IPS-15b (cell line): Measurements from ENCODE around the gene OR13F1.

Source experiments
- H3K27me3 ChIP-seq: one replicate; pipeline ENCODE4 v1.6.1; 2013; ENCODE audit warnings: low read length; ENCODE audit not compliant: control insufficient read depth, insufficient read depth
- H3K36me3 ChIP-seq: one replicate; pipeline ENCODE4 v1.6.1; 2013; ENCODE audit warnings: low read length; ENCODE audit not compliant: control insufficient read depth, insufficient read depth
- H3K4me1 ChIP-seq: one replicate; pipeline ENCODE4 v1.6.1; 2013; ENCODE audit warnings: mild to moderate bottlenecking, low read length; ENCODE audit not compliant: control insufficient read depth, insufficient read depth
- H3K4me3 ChIP-seq: one replicate; pipeline ENCODE4 v1.5.1; 2013; ENCODE audit warnings: low read depth, low read length
- H3K9ac ChIP-seq: one replicate; pipeline ENCODE4 v1.6.1; 2013; ENCODE audit warnings: low read depth, mild to moderate bottlenecking, low read length
- H3K9me3 ChIP-seq: one replicate; pipeline ENCODE4 v1.6.1; 2013; ENCODE audit warnings: mild to moderate bottlenecking, low read length; ENCODE audit not compliant: control insufficient read depth, insufficient read depth

OR13F1 gene

DNA sequence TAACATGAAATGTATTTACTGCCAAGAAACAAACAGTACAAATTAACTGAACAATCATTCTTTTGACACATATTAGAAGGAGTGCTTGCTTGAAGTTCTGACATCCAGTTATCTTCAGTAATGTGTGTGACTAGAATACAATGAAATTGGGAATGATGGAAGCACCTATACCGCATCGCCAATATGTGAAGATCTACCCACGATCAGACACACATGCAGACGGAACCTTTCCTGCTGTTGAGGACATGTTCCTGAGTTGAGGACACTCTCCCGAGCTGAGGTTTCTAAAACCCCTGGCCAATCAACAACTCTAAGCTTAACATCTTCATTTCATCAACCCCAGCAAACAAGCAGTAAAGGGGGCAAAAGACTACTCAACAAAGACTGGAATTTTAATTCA is 32.7 kb downstream of the OR13F1 start, which contains the start of gene OR13C3:
Gene OR13C3 (minus strand): TSS at position 101 of the 400 bp plus-strand sequence. CDS start 133 bp downstream, outside the sequence.
- Histone ChIP-seq H3K4me1 (no peaks in the 10 kb centered on the region), H3K4me3 (no peak within 1 kb of the TSS), H3K27me3 (no peaks in the 10 kb centered on the region), H3K36me3 (no peaks in the 10 kb centered on the region), H3K9me3 (no peaks in the 10 kb centered on the region), H3K9ac (no peak within 1 kb of the TSS)

DNA sequence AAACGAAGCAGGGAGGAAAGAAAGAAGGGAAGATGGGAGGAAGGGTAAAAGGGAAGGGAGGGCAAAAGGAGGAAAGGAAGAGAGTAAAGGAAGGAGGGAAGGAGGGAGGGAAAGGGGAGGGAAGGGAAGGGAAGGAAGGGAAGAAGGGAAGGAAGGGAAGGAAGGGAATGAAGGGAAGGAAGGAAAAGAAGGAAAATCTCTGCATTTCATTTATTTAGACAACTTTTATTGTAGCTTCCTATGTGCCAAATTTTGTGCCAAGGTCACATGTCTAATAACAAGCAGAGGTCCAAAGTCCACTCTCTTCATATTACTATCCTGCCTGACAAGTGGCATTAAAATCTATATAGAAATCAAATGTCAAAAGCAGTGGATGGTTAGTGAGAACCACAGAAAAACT is 35.2 kb downstream of the OR13F1 start:
- no peaks in the 10 kb centered on the region for H3K9me3 ChIP-seq
- no peak overlapping the region for H3K4me3 ChIP-seq
- no peaks in the 10 kb centered on the region for H3K36me3 ChIP-seq
- H3K4me1 ChIP-seq = no peaks in the 10 kb centered on the region
- H3K27me3 ChIP-seq = no peaks in the 10 kb centered on the region
- no peak overlapping the region for H3K9ac ChIP-seq

DNA sequence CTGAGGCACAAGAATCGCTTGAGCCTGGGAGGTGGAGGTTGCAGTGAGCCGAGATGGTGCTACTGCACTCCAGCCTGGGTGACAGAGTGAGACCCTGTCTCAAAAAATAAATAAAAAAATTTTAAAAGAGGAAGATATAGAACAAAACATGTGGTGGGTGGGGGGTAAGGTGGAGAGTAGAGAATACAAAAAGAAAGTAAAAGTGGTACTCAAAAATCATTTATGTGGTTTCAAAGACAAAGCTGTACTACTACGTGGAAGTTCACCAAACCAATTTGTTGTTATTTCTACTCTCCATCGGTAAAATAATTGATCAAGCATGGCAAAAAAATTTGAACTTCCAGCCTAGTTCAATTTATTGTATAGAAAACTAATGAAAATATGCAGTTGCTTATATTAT is 40.6 kb downstream of the OR13F1 start:
- Histone ChIP-seq H3K9me3 (no peaks in the 10 kb centered on the region), H3K4me3 (no peak overlapping the region), H3K9ac (no peak overlapping the region), H3K36me3 (no peaks in the 10 kb centered on the region), H3K4me1 (no peaks in the 10 kb centered on the region), H3K27me3 (no peaks in the 10 kb centered on the region)

DNA sequence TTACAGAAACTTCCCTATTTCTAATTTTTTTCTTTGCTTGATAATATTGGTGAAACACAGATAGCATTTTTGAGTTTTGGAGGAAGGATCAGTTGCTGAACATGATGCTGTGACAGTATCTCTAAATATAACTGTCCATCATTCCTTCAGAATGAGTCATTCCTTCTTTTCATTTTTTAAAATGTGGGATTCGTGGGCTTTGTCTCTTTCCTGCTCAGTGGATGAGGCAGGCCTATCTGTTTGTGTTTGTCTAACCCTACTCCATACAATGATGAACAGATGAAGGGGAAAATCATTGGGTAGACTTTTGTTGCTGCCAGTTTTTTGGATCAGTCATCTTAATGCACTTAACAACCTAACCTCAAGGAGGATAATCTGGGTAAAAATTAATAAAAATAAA is 49.2 kb downstream of the OR13F1 start:
- no peaks in the 10 kb centered on the region for H3K36me3 ChIP-seq
- no peak overlapping the region for H3K4me3 ChIP-seq
- no peaks in the 10 kb centered on the region for H3K4me1 ChIP-seq
- no peaks in the 10 kb centered on the region for H3K27me3 ChIP-seq
- H3K9ac ChIP-seq = no peak overlapping the region
- H3K9me3 ChIP-seq = no peaks in the 10 kb centered on the region
